Large intestine (tissue), 3 donors: ENCODE data around the gene KLF16. TPM values are rescaled to one million over a fixed set of nuclear protein-coding genes. Genes with fewer than 3 reads are reported as not detected.

Experiments used
- DNase-seq, 2 donors: peaks; one replicate each; pipeline versions ENCODE4 v3.0.0 to v3.0.0-alpha.2; 2013
- H3K27ac ChIP-seq: one replicate; pipeline ENCODE4 v1.5.1; 2013; ENCODE audit warnings: low read length
- H3K27me3 ChIP-seq: 2 replicates; pipeline ENCODE4 v1.6.1; 2013; ENCODE audit warnings: low read length; ENCODE audit not compliant: control insufficient read depth, insufficient read depth
- H3K36me3 ChIP-seq: 2 replicates; pipeline ENCODE4 v1.6.1; 2013; ENCODE audit warnings: low read length; ENCODE audit not compliant: control insufficient read depth, insufficient read depth
- H3K4me1 ChIP-seq: one replicate; pipeline ENCODE4 v1.6.1; 2013; ENCODE audit warnings: low read length; ENCODE audit not compliant: control insufficient read depth, insufficient read depth
- H3K4me3 ChIP-seq: one replicate; pipeline ENCODE4 v1.5.1; 2013; ENCODE audit warnings: low read length
- H3K9me3 ChIP-seq: one replicate; pipeline ENCODE4 v1.6.1; 2013; ENCODE audit warnings: mild to moderate bottlenecking, low read depth, low read length, moderate library complexity; ENCODE audit not compliant: control insufficient read depth
- WGBS: methylation state at CpG from one replicate; pipeline ENCODE4 v1.1.5; 2013; ENCODE audit warnings: low lambda C conversion rate; ENCODE audit not compliant: insufficient coverage; 5-methylcytosine and 5-hydroxymethylcytosine counted together
- polyA plus RNA-seq: library from polyadenylated mRNA; unstranded; fragments of 120-200 nt; gene quantifications from one replicate; pipeline ENCODE4 v1.2.1, GENCODE V29; 2013

Gene KLF16
- polyA plus RNA-seq, 1 donor, result 19.5 TPM

DNA sequence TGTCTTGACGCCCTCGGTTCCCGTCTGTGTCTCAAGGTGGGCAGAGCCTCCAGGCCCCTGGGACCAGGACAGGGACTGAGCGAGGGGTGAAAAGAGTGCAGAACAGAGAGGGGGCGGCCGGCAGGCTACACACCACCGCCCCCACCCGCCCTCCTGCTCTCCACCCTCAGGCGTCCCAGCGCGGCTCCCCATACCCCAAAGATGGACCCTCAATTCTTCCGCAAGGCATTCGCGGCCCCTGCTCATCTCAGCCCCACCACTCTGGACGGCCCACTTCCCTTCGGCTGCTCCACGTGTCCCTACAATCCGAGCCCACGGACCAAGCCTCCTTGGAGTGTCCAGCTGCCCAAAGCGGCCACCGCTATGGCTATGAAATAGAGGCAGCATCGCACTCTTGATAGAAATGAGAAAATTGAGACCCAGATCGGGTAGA lies 1.8 kb downstream of the KLF16 start:
- no peaks in the 10 kb centered on the region for H3K36me3 ChIP-seq
- H3K27ac ChIP-seq, result peak overlapping the region; percentile 67
- H3K4me1 ChIP-seq, result peaks cover 53% of the 10 kb centered on the region
- WGBS, result no CpG with 5 or more reads among the region's 23 CpGs
- H3K4me3 ChIP-seq, result peak overlapping the region; percentile 84
- DNase-seq, result no peak
- H3K9me3 ChIP-seq, result no peaks in the 10 kb centered on the region
- no peaks in the 10 kb centered on the region for H3K27me3 ChIP-seq

DNA sequence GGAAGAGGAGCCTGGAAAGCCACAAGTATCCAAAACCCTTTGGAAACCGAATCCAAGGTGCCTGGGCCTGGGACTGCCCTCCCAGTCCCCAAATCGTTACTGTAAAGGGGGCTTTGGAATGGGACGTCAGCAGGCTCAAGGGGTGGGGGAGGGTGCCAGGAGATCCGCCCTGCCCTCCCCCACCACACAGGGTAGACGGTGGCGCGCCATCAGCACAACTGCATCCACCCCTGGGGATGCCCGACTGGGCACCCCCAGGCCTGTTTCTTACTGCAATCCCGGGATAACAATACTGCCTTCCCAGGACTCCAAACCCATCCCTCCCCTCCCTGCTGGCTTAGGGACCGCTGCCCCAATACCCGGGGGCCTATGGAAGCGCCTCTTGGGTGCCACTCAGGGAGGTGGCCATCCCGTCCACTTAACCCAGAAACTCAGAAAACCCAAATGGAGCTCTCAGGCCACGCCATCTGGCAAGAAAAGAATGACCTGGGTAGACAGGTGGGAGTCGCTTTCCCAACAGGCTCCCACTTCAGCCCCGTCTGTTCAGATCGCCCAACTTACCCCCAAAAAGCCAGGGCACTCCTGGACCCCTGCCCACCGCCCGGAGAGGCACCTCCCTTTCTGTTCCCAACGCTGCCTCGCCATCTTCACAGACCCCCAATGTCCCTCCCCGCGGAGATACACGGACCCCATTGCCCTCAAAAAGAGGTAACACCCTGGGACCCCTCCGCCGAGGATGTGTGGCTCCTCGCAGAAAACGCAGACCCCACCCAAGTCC lies 2.4 kb downstream of the KLF16 start:
- no peaks in the 10 kb centered on the region for H3K36me3 ChIP-seq
- peak overlapping the region; percentile 93 for H3K27ac ChIP-seq
- DNase-seq, result no peak
- H3K9me3 ChIP-seq, result no peaks in the 10 kb centered on the region
- WGBS, result no CpG with 5 or more reads among the region's 28 CpGs
- no peaks in the 10 kb centered on the region for H3K27me3 ChIP-seq
- H3K4me1 ChIP-seq, result peaks cover 57% of the 10 kb centered on the region
- H3K4me3 ChIP-seq, result peak overlapping the region; percentile 84

DNA sequence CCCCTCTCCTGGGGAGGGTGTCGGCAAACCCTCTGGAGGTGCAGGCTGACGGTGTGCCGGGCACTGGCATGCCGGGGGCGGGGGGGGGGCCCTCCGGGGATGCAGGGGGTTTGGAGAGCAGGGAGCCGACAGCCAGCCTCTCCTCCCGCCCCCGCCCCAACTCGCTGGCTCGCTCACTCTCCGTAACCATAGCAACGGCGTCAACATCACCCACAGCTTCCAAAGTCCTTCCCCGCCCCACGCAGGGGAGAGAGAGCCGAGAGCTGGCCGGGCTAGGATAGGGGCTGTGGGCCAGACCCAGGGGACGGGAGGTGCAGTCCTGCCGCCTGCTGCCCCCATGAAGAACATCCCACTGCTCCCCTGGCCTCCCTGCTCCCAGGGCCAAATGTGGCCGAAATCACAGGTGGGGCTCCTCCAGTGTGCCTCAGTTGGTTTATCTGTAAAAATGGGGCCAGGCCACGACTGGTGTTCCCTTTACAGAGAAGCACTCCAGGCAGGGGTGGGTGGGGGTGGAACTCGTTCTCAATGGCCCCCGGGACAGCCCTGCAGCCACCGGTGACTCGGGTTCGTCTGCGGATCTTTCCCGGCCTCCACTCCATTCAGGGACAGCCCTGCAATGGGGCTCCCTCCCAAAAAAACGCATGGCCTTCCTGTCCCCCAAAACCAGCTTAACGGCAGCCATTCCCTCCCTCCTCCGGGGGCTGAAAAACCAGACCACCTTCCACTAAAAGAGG lies 3.2 kb downstream of the KLF16 start:
- H3K4me3 ChIP-seq, result peak overlapping the region; percentile 84
- no peaks in the 10 kb centered on the region for H3K9me3 ChIP-seq
- no peaks in the 10 kb centered on the region for H3K36me3 ChIP-seq
- peak overlapping the region; percentile 93 for H3K27ac ChIP-seq
- WGBS, result no CpG with 5 or more reads among the region's 32 CpGs
- DNase-seq, result peak; percentile 91 to 95
- H3K27me3 ChIP-seq, result no peaks in the 10 kb centered on the region
- peaks cover 63% of the 10 kb centered on the region for H3K4me1 ChIP-seq

DNA sequence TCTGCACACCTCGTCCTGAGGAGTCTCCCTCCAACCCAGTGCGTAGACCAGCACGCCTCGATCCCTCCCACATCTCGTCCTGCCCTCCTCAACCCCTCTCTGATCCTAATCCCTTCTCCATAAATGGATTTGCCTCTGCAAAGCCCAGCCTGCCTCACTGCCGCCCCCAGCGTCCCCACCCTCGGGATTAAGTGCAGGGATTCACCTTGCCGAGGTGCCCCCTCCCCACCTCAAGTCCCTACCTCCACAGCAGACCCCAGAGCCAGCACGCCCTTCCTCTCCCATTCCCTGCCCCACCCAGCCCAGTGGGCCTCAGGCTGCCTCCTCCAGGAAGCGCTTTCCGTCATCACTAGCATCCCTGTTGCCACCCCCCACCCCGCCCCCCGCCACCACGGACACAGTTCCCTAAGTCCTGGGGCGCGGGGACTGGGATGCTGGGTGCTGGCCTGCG lies 4.0 kb downstream of the KLF16 start:
- H3K4me3 ChIP-seq, result peak overlapping the region; percentile 84
- H3K4me1 ChIP-seq, result peaks cover 67% of the 10 kb centered on the region
- H3K27me3 ChIP-seq, result no peaks in the 10 kb centered on the region
- H3K9me3 ChIP-seq, result no peaks in the 10 kb centered on the region
- WGBS, result 65% methylated on average over 4 of the region's 18 CpGs
- H3K36me3 ChIP-seq, result no peaks in the 10 kb centered on the region
- H3K27ac ChIP-seq, result peak overlapping the region; percentile 93
- DNase-seq, result peak in 1 of 2 donors; percentile 48

DNA sequence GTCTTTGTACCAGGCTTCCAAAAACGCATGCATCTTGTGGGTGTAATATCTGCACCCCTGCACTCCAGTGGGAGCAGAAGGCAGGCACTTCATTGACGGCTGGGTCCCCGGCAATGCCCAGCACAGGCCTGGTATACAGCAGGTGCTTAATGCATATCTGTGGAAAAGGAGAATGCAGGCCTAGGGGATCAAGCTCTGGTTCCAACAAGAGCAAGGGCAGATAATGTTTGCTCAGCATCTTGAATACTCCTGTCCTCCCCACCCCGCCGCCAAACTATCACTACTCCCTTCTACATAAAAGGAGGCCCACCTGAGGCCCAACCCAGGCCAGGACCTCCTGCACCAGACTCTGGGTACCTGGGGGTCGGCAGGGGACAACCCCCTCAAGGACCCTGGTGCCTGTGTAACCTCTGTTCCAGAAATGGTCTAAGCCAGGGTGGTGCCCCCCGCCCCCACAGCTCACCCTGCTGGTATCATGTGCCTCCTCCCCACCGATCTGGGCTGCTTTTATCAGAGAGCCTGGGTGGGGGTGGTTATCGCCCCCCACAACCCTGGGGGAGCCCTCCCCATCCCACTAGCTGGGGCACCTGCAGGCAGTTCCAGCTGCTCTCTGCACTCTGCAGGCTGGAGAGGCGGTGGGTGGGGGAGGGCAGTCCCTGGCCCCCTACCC lies 4.8 kb downstream of the KLF16 start:
- peak overlapping the region; percentile 93 for H3K27ac ChIP-seq
- WGBS, result no CpG with 5 or more reads among the region's 10 CpGs
- H3K4me1 ChIP-seq, result peaks cover 75% of the 10 kb centered on the region
- H3K36me3 ChIP-seq, result peaks cover 4% of the 10 kb centered on the region
- no peaks in the 10 kb centered on the region for H3K9me3 ChIP-seq
- H3K27me3 ChIP-seq, result no peaks in the 10 kb centered on the region
- DNase-seq, result no peak
- H3K4me3 ChIP-seq, result no peak overlapping the region

- Histone ChIP-seq H3K36me3 (peaks cover 4% of the 10 kb centered on the region), H3K27me3 (no peaks in the 10 kb centered on the region), H3K4me3 (peak overlapping the region; percentile 50), H3K9me3 (no peaks in the 10 kb centered on the region), H3K4me1 (peaks cover 81% of the 10 kb centered on the region), H3K27ac (peak overlapping the region; percentile 93)
- peak in 1 of 2 donors; percentile 59 for DNase-seq
- WGBS, result no CpG with 5 or more reads among the region's 16 CpGs
Observed at GRCh38 chr19:1857648-1858326, 5.6 kb downstream of the KLF16 start.

- Histone ChIP-seq H3K36me3 (peaks cover 4% of the 10 kb centered on the region), H3K27ac (peak overlapping the region; percentile 93), H3K4me3 (peak overlapping the region; percentile 50), H3K4me1 (peaks cover 86% of the 10 kb centered on the region), H3K27me3 (no peaks in the 10 kb centered on the region), H3K9me3 (no peaks in the 10 kb centered on the region)
- peak; percentile 92 to 97 for DNase-seq
- no CpG with 5 or more reads among the region's 73 CpGs for WGBS
Observed at GRCh38 chr19:1856698-1857603, 6.4 kb downstream of the KLF16 start.

GRCh38 chr19:1856345-1856697 lies 7.1 kb downstream of the KLF16 start:
- H3K36me3 ChIP-seq, result peaks cover 4% of the 10 kb centered on the region
- H3K27ac ChIP-seq, result peak overlapping the region; percentile 79
- H3K27me3 ChIP-seq, result no peaks in the 10 kb centered on the region
- peaks cover 80% of the 10 kb centered on the region for H3K4me1 ChIP-seq
- peak overlapping the region; percentile 42 for H3K4me3 ChIP-seq
- no peak for DNase-seq
- H3K9me3 ChIP-seq, result no peaks in the 10 kb centered on the region
- no CpG with 5 or more reads among the region's 6 CpGs for WGBS

DNA sequence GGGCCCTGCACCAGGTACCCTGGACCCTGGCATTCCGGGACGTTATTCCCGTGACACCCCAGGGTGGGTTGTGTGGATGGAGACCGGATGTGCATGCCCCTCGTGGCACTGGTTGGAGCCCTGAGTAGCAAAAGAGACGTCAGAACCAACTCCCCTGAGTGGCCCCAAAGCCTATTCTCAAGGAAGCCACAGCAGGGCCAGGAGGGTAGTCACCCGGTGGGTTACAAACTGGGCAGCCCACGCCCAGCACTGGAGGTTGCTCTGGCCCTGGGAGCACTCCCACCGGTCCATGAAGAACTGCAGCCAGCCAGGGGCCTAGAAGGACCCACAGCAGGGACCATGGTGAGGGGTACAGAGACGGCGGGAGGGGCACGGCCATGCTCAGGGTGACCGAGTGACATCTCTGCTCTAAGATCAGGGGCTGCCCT lies 7.5 kb downstream of the KLF16 start:
- DNase-seq, result no peak

More for the DNA sequence above, 7.5 kb downstream of the KLF16 start:
- Histone ChIP-seq H3K4me1 (peaks cover 75% of the 10 kb centered on the region), H3K36me3 (peaks cover 4% of the 10 kb centered on the region), H3K27ac (peak overlapping the region; percentile 79), H3K4me3 (peak overlapping the region; percentile 42), H3K27me3 (no peaks in the 10 kb centered on the region), H3K9me3 (no peaks in the 10 kb centered on the region)
- WGBS, result no CpG with 5 or more reads among the region's 13 CpGs
